ENCODE measurements around the gene RB1. TPM values are rescaled to one million over a fixed set of nuclear protein-coding genes. Genes with fewer than 3 reads are reported as not detected.
"Not testable (repeated sequence)": the region's sequence is repeated elsewhere in the genome, so short reads cannot be mapped to it uniquely, and the experiment has no call there.

Gene RB1
- total and polyA plus RNA-seq, 12 donors, result 10.4 to 78.0 (median 45.7) TPM

GRCh38 chr13:48346583-48346982, 43.0 kb downstream of the RB1 start:
- H3K4me1 ChIP-seq (replicated peaks in 1 of 2), result no peaks in the 10 kb centered on the region
- no peaks in the 10 kb centered on the region for H3K9me3 ChIP-seq (replicated peaks in 1 of 3)
- DNase-seq, result no peak
- TF ChIP-seq POLR2A (IDR thresholded peaks at IDR 0.05), result no peak
- no peak for TF ChIP-seq CTCF (IDR thresholded peaks at IDR 0.05)
- H3K27me3 ChIP-seq, result no peaks in the 10 kb centered on the region
- WGBS, 4 donors, result 93 to 97% (median 94%) methylated on average over 1 of the region's 1 CpG
- no peaks in the 10 kb centered on the region for H3K36me3 ChIP-seq (replicated peaks in 1 of 2)
- no peak overlapping the region for H3K4me3 ChIP-seq
- no peak overlapping the region for H3K27ac ChIP-seq
- intact Hi-C loops (cut with DNase I), result no loop called here

- Histone ChIP-seq H3K27me3 (no peaks in the 10 kb centered on the region), H3K27ac (no peak overlapping the region), H3K9me3 (replicated peaks in 1 of 3) (peaks cover 0 to 5% (median 0%) of the 10 kb centered on the region in 3 donors), H3K36me3 (replicated peaks in 1 of 2) (no peaks in the 10 kb centered on the region), H3K4me1 (replicated peaks in 1 of 2) (no peaks in the 10 kb centered on the region), H3K4me3 (no peak overlapping the region)
- DNase-seq, result no peak
- WGBS, 4 donors, result 94 to 98% (median 95%) methylated on average over 2 of the region's 2 CpGs
- TF ChIP-seq POLR2A (IDR thresholded peaks at IDR 0.05) (no peak), CTCF (IDR thresholded peaks at IDR 0.05) (no peak)
- intact Hi-C loops (cut with DNase I), result no loop called here
These were observed 46.0 kb downstream of the RB1 start for GRCh38 chr13:48349525-48349924.

GRCh38 chr13:48353590-48353989, 50.0 kb downstream of the RB1 start:
- WGBS, 4 donors, result 97 to 100% (median 98%) methylated on average over 2 of the region's 2 CpGs
- H3K27me3 ChIP-seq, result no peaks in the 10 kb centered on the region
- intact Hi-C loops (cut with DNase I), result no loop called here
- no peak overlapping the region for H3K27ac ChIP-seq
- no peaks in the 10 kb centered on the region for H3K36me3 ChIP-seq (replicated peaks in 1 of 2)
- no peak overlapping the region for H3K4me3 ChIP-seq
- DNase-seq, result no peak
- no peak for TF ChIP-seq POLR2A (IDR thresholded peaks at IDR 0.05)
- TF ChIP-seq CTCF (IDR thresholded peaks at IDR 0.05), result no peak
- H3K4me1 ChIP-seq (replicated peaks in 1 of 2), result no peaks in the 10 kb centered on the region
- H3K9me3 ChIP-seq (replicated peaks in 1 of 3), result peaks cover 0 to 5% (median 0%) of the 10 kb centered on the region in 3 donors

- H3K27me3 ChIP-seq; H3K4me1 ChIP-seq (replicated peaks in 1 of 2); H3K4me3 ChIP-seq; H3K9me3 ChIP-seq (replicated peaks in 1 of 3); H3K36me3 ChIP-seq (replicated peaks in 1 of 2); intact Hi-C loops (cut with DNase I); DNase-seq; H3K27ac ChIP-seq: not testable (repeated sequence)
- 95 to 99% (median 97%) methylated on average over 2 of the region's 2 CpGs for WGBS, 4 donors
These were observed 52.0 kb downstream of the RB1 start for GRCh38 chr13:48355524-48355923.

- Histone ChIP-seq H3K9me3 (replicated peaks in 1 of 3) (peaks cover 0 to 5% (median 0%) of the 10 kb centered on the region in 3 donors), H3K36me3 (replicated peaks in 1 of 2) (no peaks in the 10 kb centered on the region), H3K27me3 (no peaks in the 10 kb centered on the region), H3K27ac (no peak overlapping the region), H3K4me1 (replicated peaks in 1 of 2) (no peaks in the 10 kb centered on the region), H3K4me3 (no peak overlapping the region)
- intact Hi-C loops (cut with DNase I), result no loop called here
- no peak for DNase-seq
- 54 to 71% (median 59%) methylated on average over 3 of the region's 3 CpGs for WGBS, 4 donors
- no peak for TF ChIP-seq CTCF (IDR thresholded peaks at IDR 0.05)
- no peak for TF ChIP-seq POLR2A (IDR thresholded peaks at IDR 0.05)
These were observed 53.2 kb downstream of the RB1 start for GRCh38 chr13:48356750-48357149.
